IPS-NIHi7 (cell line): ENCODE results near the gene DUSP7.

Experiments used
- DNase-seq: peaks from one replicate; pipeline ENCODE4 v3.0.0; 2012; ENCODE audit warnings: mixed read lengths; ENCODE audit errors: extremely low spot score

DUSP7 gene

DNA sequence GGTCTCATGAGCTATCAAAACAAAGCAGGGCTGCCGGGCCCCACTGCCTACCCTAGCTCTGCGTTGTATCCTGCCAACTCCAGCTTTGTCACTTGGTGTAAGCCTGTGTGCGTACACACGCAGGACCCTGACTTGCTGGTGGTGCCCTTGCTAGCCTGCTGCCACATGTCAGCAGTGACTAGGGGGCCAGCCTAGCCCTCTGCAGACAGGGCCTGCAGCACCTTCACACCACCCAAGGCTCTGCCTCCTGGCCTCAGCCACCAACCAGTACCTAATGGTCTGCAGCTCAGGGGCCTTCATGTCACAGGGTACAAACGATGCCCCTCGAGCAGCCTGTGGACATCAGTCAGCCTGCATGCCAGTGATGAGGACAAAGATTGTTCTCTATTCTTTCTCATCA is 30.1 kb upstream of the DUSP7 start:
- no peak for DNase-seq

DNA sequence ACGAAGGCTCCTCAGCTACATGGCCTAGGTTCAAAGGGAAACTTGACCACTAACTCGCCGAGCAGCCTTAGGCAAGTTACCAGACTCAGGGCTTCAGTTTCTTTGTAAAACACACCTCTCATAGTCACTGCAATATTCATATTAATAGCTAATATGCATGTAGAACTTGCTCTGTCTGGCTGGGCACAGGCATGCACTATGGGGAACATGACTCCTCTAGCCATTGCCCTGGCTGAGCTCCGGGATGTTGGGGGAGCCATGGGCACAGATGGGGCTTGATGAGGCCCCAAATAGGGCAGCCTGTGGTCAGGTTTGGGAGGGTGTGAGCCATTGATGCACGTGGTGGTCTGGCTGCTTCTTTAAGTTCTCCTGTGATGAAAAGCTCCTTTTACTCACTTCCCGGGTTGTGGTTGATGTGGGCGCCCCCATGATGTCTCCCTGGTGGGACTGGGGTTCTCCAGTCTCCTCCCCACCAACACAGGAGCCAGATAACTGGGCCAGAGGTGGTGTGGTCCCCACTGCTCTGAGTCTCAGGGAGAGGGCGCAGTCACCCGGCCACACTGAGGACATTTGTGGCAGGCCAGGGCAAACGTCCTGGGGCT is 29.4 kb upstream of the DUSP7 start:
- DNase-seq: no peak

DNA sequence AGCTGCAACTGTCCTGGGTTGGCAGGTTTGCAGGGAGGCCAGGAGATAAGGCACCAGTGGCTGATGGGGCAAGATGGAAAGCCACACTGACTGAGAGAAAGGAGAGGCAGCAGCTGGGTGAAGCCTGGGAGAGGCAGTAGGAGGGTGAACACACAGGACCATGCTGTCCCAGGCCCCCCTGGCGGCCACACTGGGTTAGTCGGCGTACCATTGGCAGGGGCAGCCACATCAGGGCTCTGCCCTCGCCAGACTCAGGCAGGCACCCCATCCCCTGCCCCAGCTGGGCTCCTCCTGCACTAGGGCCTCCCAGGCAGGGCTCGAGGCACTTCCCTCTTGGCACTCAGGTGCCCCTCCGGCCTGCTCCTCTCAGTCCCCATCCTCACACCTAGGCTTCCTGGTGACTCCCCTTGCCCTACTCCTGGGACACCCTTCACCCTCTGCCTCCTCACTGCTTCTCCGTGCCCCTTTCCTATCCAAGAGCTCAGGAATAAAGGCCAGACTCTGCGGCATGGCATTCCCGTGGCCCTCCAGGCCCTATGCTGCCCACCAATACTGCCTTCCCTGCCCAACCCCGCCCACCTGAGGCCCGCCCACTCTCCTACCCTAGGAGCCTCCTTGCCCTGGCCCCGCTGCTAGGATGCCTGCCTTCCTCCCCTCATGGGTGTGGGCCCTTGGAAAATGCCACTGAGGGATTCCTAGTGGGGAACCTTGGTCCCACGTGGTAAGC is 28.7 kb upstream of the DUSP7 start:
- DNase-seq: peak; percentile 54

DNA sequence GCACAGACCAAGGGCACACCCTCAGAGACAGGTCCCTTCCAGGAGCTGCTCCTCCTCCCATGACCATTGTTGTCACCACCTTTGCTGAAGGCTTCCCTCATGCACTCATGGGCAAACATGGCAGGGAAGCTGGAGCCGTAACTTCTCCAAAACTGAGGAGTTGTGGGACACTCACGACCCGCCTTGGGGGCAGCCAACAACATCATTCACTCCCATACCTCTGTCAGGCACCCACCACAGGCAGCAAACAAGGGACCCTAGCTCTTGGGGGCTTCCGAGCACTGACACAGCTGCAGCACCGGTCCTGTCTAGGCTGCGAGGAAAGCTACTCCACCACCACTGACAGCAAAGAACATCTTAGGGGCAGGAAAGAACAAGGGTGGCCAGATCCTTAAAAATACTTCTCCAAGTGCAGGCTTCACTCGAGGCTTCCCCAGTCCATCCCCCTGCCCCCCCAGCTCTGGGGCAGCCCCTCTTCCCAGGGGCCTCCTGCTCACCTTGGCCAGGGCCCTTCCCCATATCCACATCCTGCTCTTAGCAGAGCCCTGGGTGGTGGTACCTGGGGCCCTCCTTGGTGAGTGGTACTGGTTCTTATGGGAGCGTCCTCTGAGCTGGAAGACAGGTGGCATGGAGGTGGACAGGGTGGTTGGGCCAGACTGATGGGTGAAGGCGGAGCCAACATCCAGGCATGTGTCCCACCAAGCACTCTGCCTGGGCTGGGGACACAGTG is 28.0 kb upstream of the DUSP7 start:
- DNase-seq: no peak

DNA sequence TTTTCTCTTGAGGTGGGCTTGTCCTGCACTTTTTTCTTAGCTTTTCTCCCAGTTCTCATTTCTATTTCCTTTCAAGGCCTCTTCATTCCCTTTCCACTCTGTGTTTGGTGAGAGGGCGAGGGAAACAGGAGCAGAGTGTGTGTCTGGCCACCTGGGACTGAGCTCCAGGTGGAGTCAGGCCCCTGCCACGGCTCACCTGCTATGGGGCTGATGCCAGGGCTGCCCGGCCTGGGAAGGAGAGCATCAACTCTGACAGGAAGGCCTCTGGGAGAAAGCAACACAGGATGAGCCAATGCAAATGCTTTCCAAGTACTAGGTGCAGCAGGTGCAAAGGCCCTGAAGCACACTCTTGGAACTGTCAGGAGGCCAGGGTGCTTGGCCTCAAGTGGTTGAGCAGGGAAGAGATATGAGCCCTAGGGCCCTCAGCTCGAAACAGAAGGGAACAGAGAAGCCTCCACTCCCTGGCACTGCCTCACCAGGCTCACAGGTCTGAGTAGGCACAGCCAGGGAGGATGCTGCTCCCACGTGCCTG is 27.3 kb upstream of the DUSP7 start:
- DNase-seq: no peak

DNA sequence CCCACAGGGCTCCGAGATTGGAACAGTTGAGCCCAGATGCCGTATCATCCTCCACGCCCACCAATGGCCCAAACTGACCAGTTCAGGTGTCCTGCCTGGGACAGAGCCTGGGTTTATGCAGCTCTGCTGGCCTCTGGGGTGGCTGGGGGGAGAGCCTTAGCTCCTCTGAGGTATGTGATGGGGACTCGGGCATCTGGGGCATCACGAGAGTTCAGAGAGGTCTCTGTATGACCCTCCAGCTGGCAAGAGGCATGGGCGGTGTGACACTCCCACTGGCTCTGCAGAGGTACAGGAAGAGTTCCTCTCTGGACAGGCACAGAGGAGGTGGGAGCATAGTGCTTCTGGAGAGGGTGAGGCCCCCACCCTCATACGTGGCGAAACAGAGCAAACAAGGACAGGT is 26.6 kb upstream of the DUSP7 start:
- DNase-seq: no peak

DNA sequence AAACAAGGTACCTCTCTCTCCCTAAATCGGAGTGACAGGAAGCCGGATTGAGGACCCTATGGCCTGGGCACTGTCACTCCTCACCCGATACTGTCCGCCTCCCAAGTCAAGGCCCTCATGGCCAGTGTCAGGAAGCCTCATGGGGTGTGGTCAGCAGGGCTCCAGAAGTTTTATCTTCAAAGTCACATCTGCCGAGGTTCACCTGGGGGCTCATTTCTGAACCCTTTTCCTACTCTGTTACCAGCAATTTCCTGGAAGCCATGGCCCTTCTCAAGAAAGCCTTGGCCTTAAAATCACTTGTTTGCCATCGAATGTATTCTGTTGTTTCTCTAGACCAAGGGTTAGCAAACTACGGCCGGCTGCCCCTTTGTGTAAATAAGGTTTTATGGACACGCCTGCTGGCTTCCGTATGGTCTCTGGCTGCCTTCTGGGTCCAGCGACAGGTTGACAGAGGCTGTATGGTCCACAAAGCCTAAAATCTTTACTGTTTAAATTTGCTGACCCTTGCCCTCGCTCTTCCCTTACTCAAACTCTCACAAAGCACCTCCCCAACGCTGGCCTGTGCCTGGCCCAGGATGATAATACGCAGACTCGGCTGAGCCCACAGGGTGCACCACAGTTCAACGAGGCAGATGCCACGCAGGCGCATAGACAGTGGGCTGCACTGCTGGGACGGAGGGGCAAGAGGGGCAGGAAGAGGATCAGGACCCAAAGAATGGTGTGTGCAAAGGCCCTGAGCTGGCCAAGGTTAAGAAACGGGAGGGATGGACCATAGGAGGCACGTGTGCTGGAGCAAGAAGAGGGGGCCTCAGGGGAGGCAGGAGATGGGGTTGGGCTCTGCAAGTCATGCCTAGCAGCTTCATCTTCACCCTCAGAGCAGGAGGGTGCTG is 24.7 kb upstream of the DUSP7 start:
- DNase-seq: no peak

DNA sequence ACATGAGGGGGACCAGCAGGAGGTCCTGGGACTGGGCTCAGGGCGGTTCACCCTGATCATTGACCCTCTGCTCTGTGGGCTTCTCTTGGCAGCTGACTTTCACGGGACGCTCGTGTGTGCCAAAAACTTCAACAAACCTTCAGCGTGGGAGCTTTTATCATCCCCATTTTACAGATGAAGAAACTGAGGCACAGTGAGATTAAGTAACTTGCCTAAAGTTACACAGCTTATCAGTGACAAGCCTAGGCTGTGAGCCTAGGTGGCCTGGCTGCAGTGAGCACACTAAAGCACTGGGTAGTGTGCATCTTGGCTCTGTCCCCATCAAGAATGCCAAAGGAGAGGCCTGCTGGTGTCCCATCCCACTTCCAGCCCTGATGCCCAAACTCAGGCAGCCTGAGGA is 23.6 kb upstream of the DUSP7 start:
- no peak for DNase-seq

DNA sequence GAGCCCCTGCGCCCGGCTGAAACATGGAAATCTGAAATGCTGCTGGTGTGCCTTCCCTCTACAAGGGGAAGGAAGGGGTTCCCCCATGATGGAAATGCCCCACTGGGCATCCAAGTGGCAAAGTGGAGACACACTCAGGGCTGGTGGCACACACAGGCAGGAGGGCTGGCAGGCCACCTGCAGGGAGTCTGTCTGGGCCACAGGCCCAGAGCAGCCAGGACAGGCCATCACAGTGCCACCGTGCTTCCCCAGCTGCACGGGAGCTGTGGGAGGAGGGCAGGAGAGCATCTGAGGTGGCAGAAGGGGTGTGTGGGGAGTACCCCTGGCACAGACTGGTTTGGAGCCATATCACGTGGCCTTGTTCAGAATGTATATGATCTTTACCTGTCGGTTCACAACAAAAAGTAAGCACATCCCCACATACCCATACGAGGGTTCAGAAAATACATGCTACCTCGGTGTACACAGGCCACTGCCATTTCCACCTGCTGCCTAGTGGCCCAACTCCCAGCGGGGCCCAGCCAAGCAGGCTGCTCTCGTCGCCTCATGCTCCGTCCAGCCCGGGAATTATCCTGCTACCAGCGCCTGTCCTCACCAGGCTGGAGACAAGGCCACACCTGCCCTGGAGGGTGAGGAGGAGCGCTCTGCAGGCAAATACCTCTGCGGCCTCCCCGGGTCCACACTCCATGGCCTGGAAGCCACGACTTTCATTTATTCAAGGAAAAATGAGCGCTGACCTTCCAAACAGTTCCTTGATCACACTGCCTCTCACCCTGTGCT is 22.6 kb upstream of the DUSP7 start:
- DNase-seq: no peak

DNA sequence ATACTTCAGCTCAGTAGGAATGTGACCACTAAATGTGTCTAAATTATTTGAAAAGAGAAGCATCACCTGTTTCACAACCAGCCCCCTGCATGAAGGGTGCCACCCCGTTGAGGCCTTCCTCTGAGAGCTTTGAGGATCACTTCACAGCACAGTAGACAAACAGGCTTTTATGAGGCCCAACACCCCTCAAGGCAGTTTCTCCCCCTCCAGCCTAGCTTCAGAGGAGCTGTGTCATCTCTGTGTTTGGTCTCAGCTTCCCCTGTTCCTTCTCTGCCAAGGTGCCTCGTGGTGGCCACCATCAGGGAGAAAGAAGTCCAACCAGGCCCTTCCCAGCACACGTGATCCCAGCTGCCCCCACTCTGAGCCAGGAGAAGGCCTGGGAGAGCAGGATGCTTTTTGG is 21.6 kb upstream of the DUSP7 start:
- DNase-seq: no peak

DNA sequence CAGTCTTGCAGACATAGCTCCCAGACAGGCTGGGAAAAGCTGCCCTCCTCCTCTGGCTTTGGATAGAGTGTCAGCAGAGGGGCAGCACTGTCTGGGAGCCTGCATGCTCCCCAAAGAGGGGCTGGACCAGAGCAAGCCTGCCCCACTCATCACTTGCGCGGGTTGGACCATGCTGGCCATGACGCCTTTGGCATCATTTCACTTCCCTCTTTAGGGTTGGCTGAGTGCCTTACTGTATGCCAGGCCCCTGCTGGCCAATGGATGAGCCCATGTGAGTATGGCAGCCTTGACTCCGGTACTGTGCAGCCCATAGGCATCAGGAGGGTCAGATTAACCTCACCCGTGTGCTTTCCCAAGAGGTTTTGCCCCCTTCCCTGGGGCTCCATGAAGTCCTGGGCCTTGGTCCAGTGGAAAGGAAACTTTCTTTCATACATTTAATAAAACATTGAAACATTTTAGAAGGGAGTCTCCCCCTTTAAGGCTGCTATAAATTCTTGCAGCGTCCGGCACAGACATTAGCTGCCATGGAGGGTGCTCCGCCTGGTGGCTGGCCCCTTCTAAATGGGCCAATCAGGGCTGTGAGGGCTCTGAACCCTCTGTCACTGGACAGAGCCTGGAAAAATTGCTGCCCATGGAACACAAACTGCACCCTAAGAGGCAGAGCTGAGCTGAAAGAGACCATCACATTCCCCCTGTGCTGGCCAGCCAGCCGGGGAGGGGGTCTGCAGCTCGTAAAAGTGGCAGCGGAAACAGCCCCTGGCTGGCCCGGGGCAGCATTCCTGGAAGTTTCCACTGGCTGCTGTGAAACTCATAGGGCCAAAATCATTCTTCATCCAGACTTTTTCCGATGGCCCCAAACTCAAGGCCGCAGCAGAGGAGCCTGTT is 20.8 kb upstream of the DUSP7 start:
- DNase-seq: peak; percentile 31

DNA sequence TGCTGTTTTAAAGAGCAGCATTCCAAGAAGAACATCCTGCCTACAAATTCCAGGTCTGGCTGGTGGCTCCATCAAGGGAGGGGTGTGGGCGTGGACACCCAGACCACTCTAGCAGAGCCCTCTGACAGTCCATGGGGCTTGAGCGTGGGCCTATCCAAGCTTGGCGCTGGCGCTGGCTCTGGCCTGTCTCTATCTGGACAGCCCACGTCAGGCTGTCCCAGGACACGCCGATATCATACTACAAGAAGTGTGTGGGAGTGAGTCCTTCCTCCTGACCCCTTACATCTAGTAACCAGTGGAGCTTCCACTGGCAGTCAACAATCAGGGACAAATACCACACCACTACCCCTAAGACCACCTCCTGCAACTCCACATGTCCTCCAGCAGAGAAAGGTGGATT is 17.1 kb upstream of the DUSP7 start:
- DNase-seq: no peak

DNA sequence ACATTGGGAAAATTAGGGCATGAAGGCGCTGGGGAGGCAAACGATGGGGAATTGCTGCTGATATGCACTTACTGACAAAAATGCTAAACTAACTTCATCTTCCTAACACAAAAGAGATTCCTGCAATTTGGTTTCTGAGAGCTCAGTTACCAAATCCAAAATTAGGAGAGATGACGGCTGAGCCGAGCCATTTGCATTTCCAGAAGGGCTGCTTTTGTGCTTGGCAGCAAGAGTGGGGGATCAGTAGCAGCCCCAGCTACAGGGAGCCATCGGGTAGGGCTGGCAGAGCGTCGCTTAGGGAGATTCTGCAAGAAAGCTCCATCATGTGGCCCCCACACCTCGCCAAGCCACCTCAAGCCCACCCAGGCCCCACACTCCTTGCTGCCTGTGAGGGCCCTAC is 16.1 kb upstream of the DUSP7 start:
- DNase-seq: no peak

DNA sequence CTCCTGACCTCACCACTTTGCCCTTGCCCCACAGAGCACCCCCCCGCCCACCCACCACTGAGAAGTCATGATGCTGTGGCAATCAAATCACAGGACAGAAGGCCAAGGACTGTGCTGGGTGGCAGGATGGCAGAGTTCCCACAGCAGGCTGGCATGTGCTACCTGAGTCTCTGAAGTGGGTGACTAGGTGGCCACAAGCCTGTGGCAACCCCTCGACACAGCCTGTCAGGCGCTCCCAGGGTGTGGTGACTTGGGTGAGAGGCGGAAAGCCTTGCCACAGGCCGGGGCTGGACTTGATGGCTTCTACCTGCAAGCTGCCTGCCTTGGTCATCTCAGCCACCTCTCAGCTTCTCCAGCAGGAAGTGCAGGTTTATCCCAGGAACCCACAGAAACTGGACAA is 15.6 kb upstream of the DUSP7 start:
- no peak for DNase-seq

DNA sequence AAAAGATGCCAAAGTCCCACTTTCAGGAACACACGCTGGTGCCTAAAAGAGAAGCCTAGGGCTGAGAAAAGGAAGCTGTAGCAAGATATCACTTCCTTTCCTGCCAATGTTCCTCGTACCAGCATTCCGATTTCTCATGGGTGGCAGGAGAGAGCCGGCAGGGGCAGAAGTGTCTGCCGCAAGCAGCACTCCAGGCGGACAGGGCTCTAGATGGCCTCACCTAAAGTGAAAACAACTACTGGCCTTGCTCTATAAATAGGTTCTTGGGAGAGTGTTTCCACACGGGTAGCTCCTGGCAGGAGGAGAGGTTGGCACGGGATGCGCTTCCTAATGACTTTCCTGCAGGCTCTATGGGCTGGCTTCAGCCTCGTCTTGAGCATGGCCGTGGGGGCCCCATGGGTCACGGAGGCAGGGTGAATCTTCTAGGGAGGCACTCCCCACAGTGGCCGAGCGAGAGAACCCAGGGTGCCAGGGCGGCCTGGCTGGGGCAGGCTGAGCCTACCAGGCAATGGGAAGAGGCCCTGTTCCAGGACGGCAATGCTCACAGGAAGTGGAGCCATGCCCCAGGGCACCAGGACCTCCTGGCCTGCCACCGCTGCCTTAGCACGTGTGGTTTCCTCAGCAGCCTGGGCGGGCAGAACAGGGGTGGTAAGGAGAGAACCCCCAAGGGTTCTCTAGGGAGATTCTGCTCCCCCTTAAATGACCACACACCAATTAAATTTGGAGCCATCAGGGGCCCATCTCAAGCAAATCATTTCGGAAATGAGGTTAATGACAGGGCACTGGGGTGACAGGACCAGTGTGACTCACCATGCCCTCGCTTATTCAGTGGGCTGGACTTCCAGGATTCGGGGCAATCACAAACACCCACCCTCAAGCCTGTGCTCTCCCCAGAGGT is 14.6 kb upstream of the DUSP7 start:
- no peak for DNase-seq

DNA sequence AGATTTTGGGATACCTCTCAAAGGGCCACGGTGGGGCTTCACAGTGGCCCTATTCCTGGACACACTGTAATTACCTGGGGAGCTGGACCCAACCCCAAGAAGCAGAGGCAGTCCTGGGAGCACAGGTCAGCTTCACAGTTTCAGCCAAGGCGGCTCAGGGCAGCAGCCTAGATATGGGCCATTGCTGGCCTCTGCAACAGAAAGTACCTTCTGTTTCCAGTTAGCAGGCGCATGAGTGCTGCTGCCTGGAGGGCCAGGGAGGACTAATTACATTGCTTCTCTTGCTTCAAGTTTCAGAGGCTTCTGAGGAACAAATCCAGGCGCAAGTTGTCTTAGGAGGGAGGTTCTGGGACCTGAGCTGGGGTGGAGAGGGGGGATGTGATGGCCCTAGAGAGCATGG is 13.5 kb upstream of the DUSP7 start:
- DNase-seq: no peak

DNA sequence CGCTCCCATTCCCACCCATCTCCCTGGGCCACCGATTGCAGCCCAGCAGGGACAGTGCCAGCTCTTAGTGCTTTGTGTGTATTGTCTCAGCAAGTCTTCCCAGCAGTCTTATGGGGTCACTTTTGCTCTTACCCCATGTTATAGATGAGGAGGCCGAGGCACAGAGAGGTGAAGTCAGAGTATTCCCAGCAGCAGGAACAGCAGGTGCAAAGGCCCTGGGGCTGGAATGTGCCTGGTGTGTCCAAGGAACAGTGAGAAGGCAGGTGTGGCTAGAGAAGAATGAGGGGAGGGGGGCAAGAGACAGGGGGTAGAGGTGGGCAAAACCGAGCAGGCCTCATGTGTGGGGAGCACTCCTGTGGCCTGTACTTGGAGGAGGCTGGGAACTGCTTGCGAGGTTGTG is 12.8 kb upstream of the DUSP7 start:
- DNase-seq: no peak

DNA sequence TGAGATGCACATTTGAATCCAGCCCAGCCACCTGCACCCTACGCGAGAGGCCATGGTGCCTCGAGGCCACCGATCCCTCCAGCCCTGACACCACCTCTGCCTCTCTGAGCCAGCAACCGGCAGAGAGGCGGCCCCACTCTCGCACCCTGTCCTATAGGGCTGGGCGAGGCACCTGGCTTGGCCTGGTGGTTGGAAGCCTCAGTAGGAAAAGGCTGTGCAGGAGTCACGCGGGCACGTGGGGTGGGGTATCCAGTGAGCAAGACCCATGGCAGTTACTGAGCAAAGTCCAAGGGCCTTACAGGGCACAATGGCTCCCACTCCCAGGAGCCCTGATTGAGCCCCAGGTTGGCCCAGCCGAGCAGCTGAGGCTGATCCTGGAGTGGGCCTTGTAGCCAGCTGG is 12.4 kb upstream of the DUSP7 start:
- DNase-seq: no peak

DNA sequence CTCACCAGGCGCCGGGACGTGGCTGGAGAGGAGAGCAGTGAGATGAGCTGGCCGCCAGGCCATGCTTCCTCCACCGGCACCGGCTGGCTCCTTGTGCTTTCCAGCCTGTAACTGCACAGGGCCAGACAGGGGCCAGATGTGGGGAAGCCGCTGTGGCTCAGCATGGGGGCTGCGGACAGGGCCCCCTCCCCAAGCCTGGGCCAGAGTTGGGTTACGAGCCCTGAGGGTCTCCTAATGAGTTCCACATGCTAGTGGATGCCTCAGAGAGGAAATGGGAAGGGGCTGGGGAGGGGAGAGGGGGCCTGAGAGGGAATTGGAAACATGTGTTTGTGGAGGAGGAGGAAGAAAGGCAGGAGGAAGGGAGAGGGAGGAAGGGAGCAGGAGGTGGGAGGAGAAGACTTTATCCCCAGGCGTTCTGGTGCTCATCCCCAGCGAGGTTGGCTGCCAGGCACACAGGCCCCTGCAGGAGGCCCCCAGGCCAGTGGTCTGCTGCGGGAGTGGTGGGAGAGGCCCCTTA is 11.7 kb upstream of the DUSP7 start:
- DNase-seq: no peak
